Activated CD8-positive, alpha-beta memory T cell treated with anti-CD3 and anti-CD28 coated beads, Interleukin-2, amount 10 ng/mL, durations not matched to agents 7 days and 5 days (primary cell): ENCODE data around the gene EYA2. TPM values are rescaled to one million over a fixed set of nuclear protein-coding genes. Genes with fewer than 3 reads are reported as not detected.
"Not testable (repeated sequence)": the region's sequence is repeated elsewhere in the genome, so short reads cannot be mapped to it uniquely, and the experiment has no call there.

ENCODE experiments used
- ATAC-seq: fragments of 150-1000 bp; cut with Tn5 transposase; one replicate; pipeline ENCODE4 v1.10.0; 2021; ENCODE audit warnings: moderate library complexity
- CTCF ChIA-PET: fragments of 350-600 bp; sonication (Branson Sonifier 250); formaldehyde crosslinking; loops from one replicate; lab custom pipeline; 2021; ENCODE audit warnings: antibody characterized with exemption; lab: Charles Lee
- DNase-seq: peaks from one replicate; pipeline ENCODE4 v3.0.0-alpha.2; 2020
- H3K27ac Mint-ChIP-seq: one replicate; pipeline ENCODE4 v1.8.0; 2021; ENCODE audit warnings: mild to moderate bottlenecking, mixed read lengths
- H3K27me3 Mint-ChIP-seq: one replicate; pipeline ENCODE4 v1.8.0; 2021; ENCODE audit warnings: mixed read lengths
- H3K36me3 Mint-ChIP-seq: one replicate; pipeline ENCODE4 v1.8.0; 2021; ENCODE audit warnings: mild to moderate bottlenecking, mixed read lengths
- H3K4me1 Mint-ChIP-seq: one replicate; pipeline ENCODE4 v1.8.0; 2021; ENCODE audit warnings: mixed read lengths
- H3K4me3 Mint-ChIP-seq: one replicate; pipeline ENCODE4 v1.8.0; 2021; ENCODE audit warnings: mild to moderate bottlenecking, moderate library complexity, mixed read lengths
- H3K9me3 Mint-ChIP-seq: one replicate; pipeline ENCODE4 v1.8.0; 2022; ENCODE audit warnings: low read depth, mixed read lengths
- total RNA-seq, 2 experiments: library from RNA; stranded (reverse); gene quantifications; one replicate each; pipeline ENCODE4 v1.2.3, GENCODE V29; 2021

The EYA2 gene
- total RNA-seq, 2 experiments from 2014 or later = not detected

- H3K9me3 Mint-ChIP-seq = no peaks in the 10 kb centered on the region
- no peak for ATAC-seq
- no peak overlapping the region for H3K4me3 Mint-ChIP-seq
- no peak for DNase-seq
- no peaks in the 10 kb centered on the region for H3K4me1 Mint-ChIP-seq
- no peaks in the 10 kb centered on the region for H3K36me3 Mint-ChIP-seq
- H3K27me3 Mint-ChIP-seq = peaks cover 17% of the 10 kb centered on the region
- no peak overlapping the region for H3K27ac Mint-ChIP-seq
- CTCF ChIA-PET = no interaction called here
Measured at GRCh38 chr20:46875059-46875458, 19.6 kb upstream of the EYA2 start.

GRCh38 chr20:46879386-46879785 is 15.3 kb upstream of the EYA2 start:
- Mint-ChIP-seq H3K4me1 (no peaks in the 10 kb centered on the region), H3K4me3 (no peak overlapping the region), H3K27me3 (peaks cover 30% of the 10 kb centered on the region), H3K27ac (no peak overlapping the region), H3K9me3 (no peaks in the 10 kb centered on the region), H3K36me3 (no peaks in the 10 kb centered on the region)
- CTCF ChIA-PET = no interaction called here
- no peak for DNase-seq
- ATAC-seq = no peak

GRCh38 chr20:46879963-46880362 is 14.7 kb upstream of the EYA2 start:
- DNase-seq, H3K4me3 Mint-ChIP-seq, CTCF ChIA-PET, H3K36me3 Mint-ChIP-seq, H3K27ac Mint-ChIP-seq, H3K9me3 Mint-ChIP-seq, H3K4me1 Mint-ChIP-seq, ATAC-seq: not testable (repeated sequence)
- peaks cover 30% of the 10 kb centered on the region for H3K27me3 Mint-ChIP-seq

GRCh38 chr20:46883892-46884291 is 10.8 kb upstream of the EYA2 start:
- H3K9me3 Mint-ChIP-seq = no peaks in the 10 kb centered on the region
- H3K27ac Mint-ChIP-seq = no peak overlapping the region
- no peaks in the 10 kb centered on the region for H3K4me1 Mint-ChIP-seq
- H3K27me3 Mint-ChIP-seq = peaks cover 43% of the 10 kb centered on the region
- H3K36me3 Mint-ChIP-seq = no peaks in the 10 kb centered on the region
- no peak overlapping the region for H3K4me3 Mint-ChIP-seq
- no peak for DNase-seq
- CTCF ChIA-PET = no interaction called here
- ATAC-seq = no peak

GRCh38 chr20:46890682-46891081 is 4.0 kb upstream of the EYA2 start:
- Mint-ChIP-seq H3K27me3 (peaks cover 59% of the 10 kb centered on the region), H3K9me3 (no peaks in the 10 kb centered on the region), H3K27ac (no peak overlapping the region), H3K36me3 (peaks cover 2% of the 10 kb centered on the region), H3K4me3 (no peak overlapping the region), H3K4me1 (no peaks in the 10 kb centered on the region)
- DNase-seq = no peak
- ATAC-seq = no peak
- CTCF ChIA-PET = no interaction called here

- Mint-ChIP-seq H3K4me1 (no peaks in the 10 kb centered on the region), H3K4me3 (no peak overlapping the region), H3K36me3 (peaks cover 2% of the 10 kb centered on the region), H3K9me3 (no peaks in the 10 kb centered on the region), H3K27ac (no peak overlapping the region), H3K27me3 (peaks cover 66% of the 10 kb centered on the region)
- no peak for DNase-seq
- no peak for ATAC-seq
- CTCF ChIA-PET = interaction anchor here (1.1 kb wide), 1 partner anchor 11 kb away, joined by 3 read pairs; no protein-coding TSS in a partner anchor
Measured at GRCh38 chr20:46893051-46893450, 1.6 kb upstream of the EYA2 start.

- ATAC-seq = no peak
- Mint-ChIP-seq H3K4me1 (no peaks in the 10 kb centered on the region), H3K36me3 (peaks cover 2% of the 10 kb centered on the region), H3K27me3 (peaks cover 73% of the 10 kb centered on the region), H3K27ac (no peak overlapping the region), H3K4me3 (no peak overlapping the region), H3K9me3 (no peaks in the 10 kb centered on the region)
- no peak for DNase-seq
- CTCF ChIA-PET = no interaction called here
Measured at GRCh38 chr20:46893877-46894578, 615 bp upstream of the EYA2 start.

GRCh38 chr20:46894971-46895905 is 595 bp downstream of the EYA2 start:
- Mint-ChIP-seq H3K36me3 (peaks cover 2% of the 10 kb centered on the region), H3K27ac (no peak overlapping the region), H3K9me3 (no peaks in the 10 kb centered on the region), H3K27me3 (peaks cover 79% of the 10 kb centered on the region), H3K4me1 (no peaks in the 10 kb centered on the region), H3K4me3 (no peak overlapping the region)
- no peak for ATAC-seq
- CTCF ChIA-PET = no interaction called here
- no peak for DNase-seq

GRCh38 chr20:46895906-46896242 is 1.2 kb downstream of the EYA2 start:
- peaks cover 79% of the 10 kb centered on the region for H3K27me3 Mint-ChIP-seq
- ATAC-seq (no peak), DNase-seq (no peak)
- CTCF ChIA-PET = no interaction called here
- H3K27ac Mint-ChIP-seq = no peak overlapping the region
- no peak overlapping the region for H3K4me3 Mint-ChIP-seq
- H3K9me3 Mint-ChIP-seq = no peaks in the 10 kb centered on the region
- no peaks in the 10 kb centered on the region for H3K4me1 Mint-ChIP-seq
- peaks cover 2% of the 10 kb centered on the region for H3K36me3 Mint-ChIP-seq

- Mint-ChIP-seq H3K4me1 (no peaks in the 10 kb centered on the region), H3K36me3 (peaks cover 2% of the 10 kb centered on the region), H3K27ac (no peak overlapping the region), H3K4me3 (no peak overlapping the region), H3K27me3 (peaks cover 84% of the 10 kb centered on the region), H3K9me3 (no peaks in the 10 kb centered on the region)
- CTCF ChIA-PET = no interaction called here
- ATAC-seq (no peak), DNase-seq (no peak)
Measured at GRCh38 chr20:46897328-46897880, 2.8 kb downstream of the EYA2 start.

GRCh38 chr20:46898423-46898822 is 3.8 kb downstream of the EYA2 start:
- CTCF ChIA-PET = no interaction called here
- ATAC-seq (no peak), DNase-seq (no peak)
- Mint-ChIP-seq H3K4me1 (no peaks in the 10 kb centered on the region), H3K27ac (no peak overlapping the region), H3K27me3 (peaks cover 74% of the 10 kb centered on the region), H3K4me3 (no peak overlapping the region), H3K9me3 (no peaks in the 10 kb centered on the region), H3K36me3 (peaks cover 2% of the 10 kb centered on the region)

GRCh38 chr20:46899621-46900020 is 5.0 kb downstream of the EYA2 start:
- H3K9me3 Mint-ChIP-seq = no peaks in the 10 kb centered on the region
- H3K4me3 Mint-ChIP-seq = no peak overlapping the region
- peaks cover 65% of the 10 kb centered on the region for H3K27me3 Mint-ChIP-seq
- DNase-seq (no peak), ATAC-seq (no peak)
- no peak overlapping the region for H3K27ac Mint-ChIP-seq
- CTCF ChIA-PET = no interaction called here
- H3K36me3 Mint-ChIP-seq = no peaks in the 10 kb centered on the region
- no peaks in the 10 kb centered on the region for H3K4me1 Mint-ChIP-seq

GRCh38 chr20:46900086-46900485 is 5.4 kb downstream of the EYA2 start:
- Mint-ChIP-seq H3K27me3 (peaks cover 66% of the 10 kb centered on the region), H3K4me3 (no peak overlapping the region), H3K9me3 (no peaks in the 10 kb centered on the region), H3K27ac (no peak overlapping the region), H3K4me1 (no peaks in the 10 kb centered on the region), H3K36me3 (no peaks in the 10 kb centered on the region)
- CTCF ChIA-PET = no interaction called here
- DNase-seq (no peak), ATAC-seq (no peak)

- Mint-ChIP-seq H3K4me1 (no peaks in the 10 kb centered on the region), H3K27ac (no peak overlapping the region), H3K9me3 (no peaks in the 10 kb centered on the region), H3K4me3 (no peak overlapping the region), H3K27me3 (peaks cover 58% of the 10 kb centered on the region), H3K36me3 (no peaks in the 10 kb centered on the region)
- CTCF ChIA-PET = no interaction called here
- DNase-seq = no peak
- ATAC-seq = no peak
Measured at GRCh38 chr20:46900826-46901225, 6.2 kb downstream of the EYA2 start.
